GM12875 (cell line): ENCODE data around the gene MTREX.
"Not testable (repeated sequence)": the region's sequence is repeated elsewhere in the genome, so short reads cannot be mapped to it uniquely, and the experiment has no call there.

ENCODE experiments used
- H3K4me3 ChIP-seq: one replicate; pipeline ENCODE4 v1.5.1; 2011; ENCODE audit warnings: low read depth, low read length, control low read depth
- CTCF ChIP-seq: IDR thresholded peaks from 2 replicates; pipeline ENCODE4 v1.5.1; 2011; ENCODE audit warnings: low read depth, mild to moderate bottlenecking, control low read depth, inconsistent platforms, low read length, moderate library complexity, borderline replicate concordance; ENCODE audit not compliant: insufficient read depth

The MTREX gene

GRCh38 chr5:55313870-55314617 is 6.3 kb downstream of the MTREX start:
- TF ChIP-seq CTCF, result no peak

GRCh38 chr5:55316289-55316688 is 8.5 kb downstream of the MTREX start:
- TF ChIP-seq CTCF, result no peak
- H3K4me3 ChIP-seq, result no peak overlapping the region

More at GRCh38 chr5:55313870-55314617, 6.3 kb downstream of the MTREX start:
- H3K4me3 ChIP-seq, result no peak overlapping the region

- TF ChIP-seq CTCF, result no peak
- H3K4me3 ChIP-seq, result no peak overlapping the region
These were observed 9.0 kb downstream of the MTREX start for GRCh38 chr5:55316837-55317236.

GRCh38 chr5:55318237-55318636 is 10.4 kb downstream of the MTREX start:
- H3K4me3 ChIP-seq, result not testable (repeated sequence)

GRCh38 chr5:55319491-55319890 is 11.7 kb downstream of the MTREX start:
- no peak for TF ChIP-seq CTCF
- no peak overlapping the region for H3K4me3 ChIP-seq

GRCh38 chr5:55320571-55320970 is 12.8 kb downstream of the MTREX start:
- TF ChIP-seq CTCF, result no peak
- no peak overlapping the region for H3K4me3 ChIP-seq

- TF ChIP-seq CTCF, result no peak
- H3K4me3 ChIP-seq, result no peak overlapping the region
These were observed 16.2 kb downstream of the MTREX start for GRCh38 chr5:55324006-55324405.
